NCI-H226 (cell line): ENCODE results near the gene TTC33.
"Not testable (repeated sequence)": the region's sequence is repeated elsewhere in the genome, so short reads cannot be mapped to it uniquely, and the experiment has no call there.

ENCODE experiments used
- DNase-seq: peaks from one replicate; pipeline ENCODE4 v3.0.0-alpha.2; 2015

Gene TTC33

DNA sequence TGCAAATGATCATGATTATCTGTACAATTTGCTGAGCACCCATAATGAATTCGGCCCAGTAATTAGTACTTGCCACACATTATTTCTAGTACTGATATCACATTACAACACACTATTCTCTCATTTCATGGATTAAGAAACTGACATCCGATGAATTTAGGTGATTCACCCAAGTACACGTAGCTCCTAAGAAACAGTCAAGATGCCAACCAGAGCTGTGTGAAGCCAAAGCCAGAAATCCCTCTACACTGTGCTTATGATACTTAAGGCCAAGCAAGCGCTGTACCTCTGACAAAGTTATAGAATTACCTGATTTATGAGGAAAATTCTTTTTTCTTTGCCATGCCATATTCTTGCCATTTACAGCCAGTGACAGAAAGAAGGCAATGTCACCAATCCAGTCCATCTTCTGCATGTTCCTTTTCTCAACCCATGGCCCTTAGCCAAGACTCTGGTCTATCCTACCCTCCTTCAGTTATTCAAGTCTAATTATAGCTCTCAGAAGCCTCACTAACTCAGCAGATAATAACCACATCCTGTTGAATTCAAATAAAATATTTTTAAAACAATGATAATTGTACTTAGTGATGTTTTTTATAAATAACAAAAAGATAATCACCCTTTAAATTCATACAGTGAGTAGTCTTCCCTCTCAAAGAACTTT lies 150.3 kb downstream of the TTC33 start:
- DNase-seq = no peak

DNA sequence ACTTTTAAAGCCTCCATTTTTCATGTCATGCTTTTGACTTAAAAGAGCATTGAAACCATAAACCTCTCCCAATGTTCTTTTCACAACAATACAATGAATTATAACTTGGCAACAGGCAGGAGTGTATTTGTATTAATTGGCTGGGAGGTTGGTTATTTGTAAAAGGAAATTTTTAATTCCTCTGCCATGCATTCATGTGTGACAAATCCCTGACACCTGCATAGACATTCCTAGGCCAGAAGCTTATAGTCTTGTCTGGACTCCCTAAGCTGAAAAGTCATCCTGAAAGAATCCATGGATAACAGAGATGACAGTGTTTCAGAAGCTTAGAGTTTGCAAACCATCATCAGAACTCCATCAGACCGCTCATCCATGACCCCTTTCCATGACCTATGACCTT lies 152.4 kb downstream of the TTC33 start:
- DNase-seq = no peak

DNA sequence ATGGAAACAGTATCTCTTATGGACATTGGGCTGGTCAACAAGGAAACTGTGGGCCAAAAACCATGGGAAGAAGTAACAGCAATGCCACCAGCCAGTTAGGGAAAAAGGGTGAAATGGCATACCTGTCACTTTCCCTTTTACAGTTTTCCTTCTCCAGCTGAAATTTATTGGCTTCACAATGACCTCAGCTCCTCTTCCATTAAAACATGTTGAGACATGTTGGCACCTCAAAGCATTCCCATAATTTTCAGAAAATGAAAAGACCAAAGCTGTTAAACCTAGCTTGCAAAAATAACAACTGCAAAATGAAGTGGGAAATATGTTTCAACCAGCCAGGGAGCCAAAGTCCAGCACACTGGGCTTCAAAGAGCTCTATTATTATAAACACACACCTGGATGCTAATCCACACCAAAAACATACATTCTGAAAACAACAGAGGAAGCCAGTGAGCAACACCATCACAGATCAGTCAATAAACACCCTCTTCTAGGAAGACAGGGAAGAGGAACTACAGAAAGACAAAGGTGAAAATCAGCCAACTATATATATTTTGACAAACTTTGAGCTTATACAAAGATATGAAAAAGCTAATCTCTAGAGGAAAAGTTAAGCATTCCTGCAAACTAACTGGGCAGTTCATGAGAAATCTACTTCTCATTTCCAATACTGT lies 154.4 kb downstream of the TTC33 start:
- no peak for DNase-seq

DNA sequence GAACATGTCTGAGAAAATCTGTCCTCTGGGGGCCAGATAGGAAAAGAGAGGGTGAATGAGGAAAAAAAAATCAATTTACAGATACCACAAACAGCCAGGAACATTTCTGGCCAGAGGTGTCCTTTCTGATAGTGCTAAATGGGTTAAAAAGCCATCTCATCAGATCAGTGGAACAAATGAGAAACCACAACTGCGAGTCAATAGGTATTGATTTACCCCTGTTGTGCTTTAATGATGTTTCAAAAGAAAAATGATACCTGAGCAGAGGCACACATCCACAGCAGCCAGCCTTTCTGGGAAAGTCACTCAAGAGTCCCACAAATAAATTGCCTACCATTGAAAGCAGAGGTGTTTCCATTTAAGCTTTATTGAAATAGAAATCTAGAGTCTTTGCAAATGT lies 155.4 kb downstream of the TTC33 start:
- no peak for DNase-seq

DNA sequence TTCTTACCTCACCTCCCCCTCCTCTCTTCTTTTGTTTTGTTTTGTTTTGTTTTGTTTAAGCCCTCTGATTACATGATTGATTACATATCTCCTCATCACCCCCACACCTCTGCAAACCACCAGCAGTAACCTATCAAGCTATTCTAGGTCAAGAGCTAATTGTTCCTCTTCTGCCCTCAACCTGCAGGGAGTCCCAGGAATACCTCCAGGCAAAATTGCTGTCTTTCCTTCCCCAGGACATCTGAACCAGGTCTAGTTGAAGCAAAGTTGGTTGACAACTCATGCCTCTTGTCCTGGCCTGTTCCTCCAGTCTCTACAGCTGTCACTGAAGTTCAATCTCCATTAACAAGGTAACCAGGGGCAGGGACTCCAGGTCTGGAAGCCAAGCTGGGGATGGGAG lies 156.1 kb downstream of the TTC33 start:
- DNase-seq = no peak

DNA sequence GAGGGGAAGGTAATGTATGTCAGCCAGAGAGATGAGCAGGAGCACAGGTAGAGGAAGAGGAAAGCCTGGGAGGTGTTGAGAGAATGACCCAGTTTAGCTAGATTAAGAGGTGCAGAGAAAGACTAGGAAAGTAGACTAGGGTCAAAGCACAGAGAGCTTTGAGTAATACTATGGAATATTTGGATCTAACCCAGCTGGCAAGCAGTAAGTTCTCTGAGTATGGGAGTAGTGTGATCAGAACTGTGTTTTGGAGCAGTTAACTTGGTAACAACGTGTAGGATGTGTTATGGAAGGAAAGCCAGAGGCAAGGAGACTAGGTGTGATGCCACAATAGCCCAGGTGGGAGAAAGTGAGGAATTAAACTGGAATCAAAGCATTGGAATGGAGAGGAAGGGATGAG lies 160.9 kb downstream of the TTC33 start:
- DNase-seq = peak; percentile 75

DNA sequence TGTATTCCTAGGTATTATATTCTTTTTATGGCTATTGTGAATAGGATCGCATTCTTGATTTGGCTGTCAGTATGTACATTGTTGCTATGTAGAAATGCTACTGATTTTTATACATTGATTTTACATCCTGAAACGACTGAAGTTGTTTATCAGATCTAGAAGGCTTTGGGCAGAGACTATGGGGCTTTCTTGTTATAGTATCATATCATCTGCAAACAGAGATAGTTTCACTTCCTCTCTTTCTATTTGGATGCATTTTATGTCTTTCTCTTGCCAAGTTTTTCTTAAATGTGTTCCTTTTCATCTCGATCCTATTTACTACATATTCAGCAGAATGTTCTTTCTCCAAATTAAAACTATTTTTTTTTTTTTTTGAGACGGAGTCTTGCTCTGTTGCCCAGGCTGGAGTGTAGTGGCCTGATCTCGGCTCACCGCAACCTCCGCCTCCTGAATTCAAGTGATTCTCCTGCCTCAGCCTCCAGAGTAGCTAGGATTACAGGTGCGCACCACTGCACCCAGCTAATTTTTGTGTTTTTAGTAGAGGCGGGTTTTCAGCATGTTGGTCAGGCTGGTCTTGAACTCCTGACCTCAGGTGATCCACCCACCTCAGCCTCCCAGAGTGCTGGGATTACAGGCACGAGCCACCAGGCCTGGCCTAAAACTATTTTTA lies 163.9 kb downstream of the TTC33 start:
- not testable (repeated sequence) for DNase-seq

DNA sequence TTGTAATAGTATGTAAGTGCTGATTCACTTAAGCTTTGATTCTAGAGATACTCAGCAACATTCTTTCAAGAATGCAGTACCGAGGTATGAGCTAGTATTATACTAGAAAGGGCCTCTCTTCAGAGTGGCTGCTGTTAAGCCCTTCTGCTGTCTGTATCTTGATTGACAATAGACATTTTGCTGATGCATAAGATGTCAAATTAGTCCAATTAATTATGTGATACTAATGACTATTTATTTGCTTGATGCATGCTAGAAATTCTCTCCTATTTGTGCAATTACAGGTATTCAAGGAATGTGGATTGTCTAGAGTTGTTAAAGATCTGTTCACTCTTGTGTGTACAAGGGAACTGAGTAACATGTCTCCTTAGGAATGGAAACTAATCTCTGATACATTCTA lies 168.4 kb downstream of the TTC33 start:
- DNase-seq = no peak

DNA sequence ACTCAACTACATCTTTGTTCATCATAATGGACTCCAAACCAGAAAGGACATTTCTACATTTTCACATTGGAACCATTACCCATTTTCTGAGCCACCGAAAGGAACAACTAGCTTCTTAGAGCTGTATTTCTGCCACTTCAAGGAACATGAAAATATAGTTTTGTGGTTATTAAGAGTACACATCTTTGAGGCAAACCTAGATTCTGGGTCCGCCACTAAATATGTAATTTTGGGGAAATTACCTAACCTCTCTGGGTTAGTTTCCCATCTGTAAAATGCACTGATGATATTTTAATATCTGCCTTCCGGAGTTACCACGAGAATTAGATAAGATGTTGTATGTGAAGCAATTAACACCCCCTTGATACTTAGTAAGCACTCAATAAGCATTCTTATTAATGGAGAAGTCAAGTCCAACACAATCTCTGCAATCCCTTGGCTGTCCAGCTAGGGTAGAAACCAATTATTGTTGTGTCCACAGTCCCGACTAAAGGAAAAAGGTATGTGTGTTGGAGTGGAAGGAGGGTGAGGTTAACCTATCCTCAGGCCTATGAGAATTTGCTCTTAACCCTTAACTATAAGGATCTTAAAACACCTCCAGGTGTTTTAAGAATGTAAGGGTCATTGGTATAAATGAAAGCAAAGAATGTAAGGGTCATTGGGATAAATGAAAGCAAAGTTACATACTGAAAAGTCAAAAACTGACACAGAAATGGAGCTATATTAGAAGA lies 170.1 kb downstream of the TTC33 start:
- no peak for DNase-seq

DNA sequence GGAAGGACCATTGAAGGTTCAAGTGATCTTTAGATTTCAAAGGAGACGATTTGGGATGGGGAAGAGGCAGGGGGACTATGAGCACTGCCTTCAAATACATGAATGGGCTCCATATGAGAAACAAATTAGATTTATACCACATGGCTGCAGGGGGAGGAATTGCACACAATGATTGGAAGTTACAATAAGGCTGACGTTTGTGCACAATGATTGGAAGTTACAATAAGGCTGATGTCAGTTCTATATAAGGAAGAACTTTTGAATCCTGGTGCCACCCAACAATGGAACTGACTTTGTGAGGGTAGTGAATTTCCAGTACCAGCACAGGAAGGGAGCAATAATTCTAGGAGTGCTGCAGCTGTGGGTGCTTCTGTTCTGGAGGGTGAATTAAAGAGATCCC lies 171.7 kb downstream of the TTC33 start:
- no peak for DNase-seq

DNA sequence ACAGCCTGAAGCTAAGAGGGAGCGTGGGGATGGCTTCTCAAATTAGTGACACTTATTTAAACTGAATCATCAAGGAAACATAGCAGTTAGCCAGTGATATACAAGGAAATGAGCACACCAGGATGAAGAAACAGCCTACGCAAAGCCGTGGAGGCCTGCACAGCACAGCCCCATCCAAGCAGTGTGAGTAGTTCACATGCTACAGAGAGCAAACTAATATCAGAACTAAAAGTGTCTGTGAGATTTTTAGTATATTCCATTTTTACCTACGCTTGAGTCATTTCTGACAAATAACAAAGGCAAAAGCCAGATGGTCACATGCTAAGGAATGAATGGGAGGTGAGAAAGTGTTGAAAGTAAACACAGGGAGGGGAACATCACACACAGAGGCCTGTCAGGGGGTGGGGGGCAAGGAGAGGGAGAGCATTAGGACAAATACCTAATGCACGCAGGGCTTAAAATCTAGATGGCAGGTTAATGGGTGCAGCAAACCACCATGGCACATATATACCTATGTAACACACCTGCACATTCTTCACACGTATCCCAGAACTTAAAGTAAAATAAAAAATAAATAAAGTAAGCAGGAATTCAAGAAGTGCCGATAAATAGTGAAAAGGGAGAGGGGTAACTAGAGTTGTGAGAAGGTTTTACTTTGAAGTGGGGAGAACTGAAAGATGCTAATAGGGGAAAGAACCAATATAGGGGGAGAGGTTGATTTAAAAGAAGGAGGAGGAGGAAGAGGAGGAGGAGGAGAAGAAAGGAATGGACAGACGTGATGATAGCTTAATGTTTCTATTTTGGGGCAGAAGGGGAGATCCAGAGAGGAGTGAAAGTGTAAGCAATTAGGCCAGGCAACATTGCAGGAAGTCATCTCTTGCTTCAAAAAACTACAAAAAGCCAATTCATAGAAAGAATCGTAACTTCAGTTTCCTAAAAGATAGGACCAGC lies 177.0 kb downstream of the TTC33 start:
- DNase-seq = no peak

DNA sequence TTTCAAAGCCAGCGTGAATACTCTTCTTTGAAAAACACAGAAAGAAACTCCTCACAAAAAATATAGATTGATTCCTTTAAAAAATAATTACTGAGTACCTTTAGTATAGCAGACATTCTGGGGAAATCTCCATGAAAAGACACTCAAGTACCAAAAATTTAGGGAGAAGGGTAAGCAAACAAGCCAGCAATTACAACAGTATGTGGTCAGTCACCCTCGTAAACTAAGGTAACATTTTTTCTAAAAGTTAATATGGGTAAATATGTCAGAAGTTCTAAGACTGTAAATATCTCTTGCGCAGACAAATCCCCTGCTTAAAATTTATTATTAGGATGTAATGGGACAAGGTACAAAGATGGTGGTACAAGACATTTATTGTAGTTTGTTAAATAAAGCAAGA lies 178.0 kb downstream of the TTC33 start:
- DNase-seq = no peak

DNA sequence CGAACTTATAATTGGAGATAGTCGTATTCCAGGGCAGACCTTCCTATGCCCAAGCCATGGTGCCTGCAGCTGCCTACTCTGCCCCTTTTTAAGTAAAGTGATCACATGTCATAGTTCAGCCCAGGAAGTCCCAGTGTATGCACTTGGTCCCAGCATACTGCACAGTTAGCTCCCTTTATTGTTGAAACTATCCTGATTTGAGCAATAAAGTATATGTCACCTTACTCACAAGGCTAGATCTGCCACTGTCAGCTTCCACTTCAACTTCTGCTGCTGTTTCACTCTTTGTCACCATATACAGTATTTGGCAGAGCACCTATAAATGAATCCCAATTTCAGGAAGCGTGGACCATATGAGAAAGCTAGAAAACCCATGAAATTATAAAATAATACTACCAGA lies 179.8 kb downstream of the TTC33 start:
- no peak for DNase-seq

DNA sequence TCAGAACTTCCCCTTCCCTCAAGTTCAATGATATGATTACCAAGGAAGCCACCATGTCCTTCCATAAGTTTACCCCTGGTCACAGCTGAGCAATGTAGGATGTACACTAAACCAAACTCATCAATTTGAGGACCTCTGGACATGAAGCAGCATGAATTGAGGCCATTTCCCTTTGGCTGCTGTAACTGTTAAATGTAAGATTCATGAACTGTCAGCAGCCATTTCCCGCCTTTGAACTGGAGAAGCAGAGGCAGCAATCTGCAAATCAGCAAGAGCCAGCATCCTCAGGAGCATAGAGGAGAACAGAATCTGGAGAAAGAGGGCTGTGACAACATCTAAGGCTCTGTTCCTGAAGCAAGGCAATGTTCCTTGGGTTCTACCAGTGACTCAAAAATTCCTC lies 180.3 kb downstream of the TTC33 start:
- DNase-seq = no peak

DNA sequence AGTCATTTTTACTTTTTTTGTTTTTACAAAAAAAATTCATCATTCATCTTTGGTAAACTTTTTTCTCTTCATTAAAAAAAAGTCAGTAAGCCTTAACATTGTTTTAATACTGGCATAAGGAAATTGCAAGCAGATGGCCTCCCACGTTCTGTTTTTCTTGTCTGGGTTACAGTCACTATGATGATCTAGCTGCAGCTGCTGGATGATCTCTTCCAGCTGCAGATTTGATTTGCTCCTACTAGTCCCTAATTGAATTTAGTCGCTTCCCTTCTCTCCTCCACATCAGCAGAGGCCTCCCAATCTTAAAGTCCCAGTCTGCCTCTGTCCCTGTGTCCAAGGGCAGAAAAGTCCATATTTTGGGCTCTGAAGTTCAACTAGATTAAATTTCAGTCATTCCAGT lies 182.8 kb downstream of the TTC33 start:
- no peak for DNase-seq

DNA sequence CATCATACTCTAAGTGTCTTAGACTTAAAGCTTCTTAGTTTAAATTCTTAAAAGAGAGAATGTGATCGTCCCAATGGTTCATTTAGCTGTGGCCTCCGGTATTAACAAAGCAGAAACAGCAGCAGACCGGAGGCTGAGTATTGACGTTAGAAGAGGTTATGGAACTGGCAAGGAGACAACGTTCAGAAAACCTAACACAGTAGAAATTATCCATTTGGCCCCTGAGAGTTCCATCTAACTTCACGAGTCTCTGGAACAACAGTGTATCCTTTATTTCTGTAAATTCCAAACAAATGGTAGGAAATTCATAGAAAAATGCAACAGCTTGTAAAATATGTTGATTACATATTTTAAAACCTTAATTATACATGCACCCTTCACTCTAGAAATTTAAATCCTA lies 183.4 kb downstream of the TTC33 start:
- DNase-seq = no peak

DNA sequence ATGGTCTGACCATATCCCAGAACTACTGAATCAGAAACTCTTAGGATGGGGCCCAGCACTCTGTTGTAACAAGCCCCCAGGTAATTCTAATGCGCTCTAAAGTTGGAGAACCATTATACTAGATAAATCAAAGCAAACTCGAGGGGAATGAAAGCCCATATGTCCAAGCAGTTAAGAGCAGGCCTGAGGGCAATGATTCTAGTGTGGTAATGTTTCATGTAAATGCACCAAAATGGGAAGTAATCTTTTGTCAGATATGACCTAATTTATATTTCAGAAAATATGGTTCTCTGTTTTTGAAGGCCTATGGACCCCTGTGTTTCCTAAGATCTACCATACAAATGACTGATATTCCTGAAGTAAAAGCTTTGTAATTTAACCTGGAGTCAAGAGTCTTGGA lies 184.0 kb downstream of the TTC33 start:
- DNase-seq = no peak

DNA sequence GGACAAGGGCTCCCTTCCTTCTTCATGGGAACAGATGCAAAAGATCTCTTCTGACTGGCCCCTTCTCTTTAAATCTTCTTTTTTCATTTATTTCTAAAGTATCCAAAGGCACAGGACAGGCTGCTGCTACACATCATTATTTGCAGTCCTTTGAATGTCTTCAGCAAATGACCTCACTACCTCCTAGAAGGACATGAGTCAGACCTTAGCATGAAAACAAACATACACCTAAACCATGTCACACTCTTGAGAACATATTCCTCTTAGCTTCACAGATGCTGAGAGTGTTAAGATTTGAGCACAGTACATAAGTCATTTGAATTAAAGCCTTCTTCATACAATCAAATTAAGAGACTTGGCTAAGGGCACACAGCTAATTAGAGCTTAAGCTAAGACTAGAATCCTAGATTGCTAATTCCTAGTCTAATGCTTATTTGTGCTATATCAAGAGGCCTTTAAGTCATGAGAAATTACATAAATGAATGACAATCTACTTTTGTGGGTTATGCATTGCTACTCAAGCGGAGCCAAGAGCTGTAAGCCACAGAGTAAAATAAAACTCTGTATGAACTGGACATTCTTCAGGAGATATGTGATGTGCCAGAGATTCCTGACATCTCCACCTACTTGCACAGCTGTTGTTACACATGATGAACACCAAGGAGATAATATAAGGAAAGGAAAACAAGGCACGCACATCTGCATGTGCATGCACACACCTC lies 185.2 kb downstream of the TTC33 start:
- DNase-seq = peak; percentile 39

DNA sequence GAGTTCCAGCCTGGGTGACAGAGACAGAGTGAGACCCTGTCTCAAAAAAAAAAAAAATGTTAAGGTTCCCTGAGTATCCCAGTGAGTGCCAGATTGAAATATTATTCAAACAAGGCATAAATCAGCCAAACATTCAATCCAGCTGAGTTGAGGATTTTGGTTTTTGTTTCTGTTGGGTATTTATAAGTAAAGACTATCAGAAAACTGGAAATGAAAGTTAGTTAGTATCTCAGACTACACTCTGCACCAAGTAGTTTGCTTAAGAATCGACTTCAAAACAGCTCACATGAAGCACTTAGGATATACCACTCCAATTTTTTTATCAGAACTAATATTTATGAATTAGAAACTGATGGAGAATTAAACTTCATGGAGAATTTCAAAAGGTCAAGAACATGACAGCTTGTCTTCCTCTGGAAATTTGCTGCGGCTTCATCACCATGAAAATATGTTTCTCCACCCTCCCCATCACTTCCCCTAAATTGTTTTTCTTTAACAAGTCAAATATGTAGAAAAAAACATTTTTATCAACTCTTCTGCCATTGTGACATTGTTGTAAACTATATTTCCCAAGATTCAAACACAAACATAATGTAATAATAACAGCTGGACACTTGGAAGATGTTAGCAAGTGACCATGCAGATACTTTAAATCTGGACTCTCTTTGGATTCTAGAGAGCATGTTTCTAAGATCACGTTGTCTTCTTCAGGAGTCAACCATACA lies 186.1 kb downstream of the TTC33 start:
- DNase-seq = no peak

DNA sequence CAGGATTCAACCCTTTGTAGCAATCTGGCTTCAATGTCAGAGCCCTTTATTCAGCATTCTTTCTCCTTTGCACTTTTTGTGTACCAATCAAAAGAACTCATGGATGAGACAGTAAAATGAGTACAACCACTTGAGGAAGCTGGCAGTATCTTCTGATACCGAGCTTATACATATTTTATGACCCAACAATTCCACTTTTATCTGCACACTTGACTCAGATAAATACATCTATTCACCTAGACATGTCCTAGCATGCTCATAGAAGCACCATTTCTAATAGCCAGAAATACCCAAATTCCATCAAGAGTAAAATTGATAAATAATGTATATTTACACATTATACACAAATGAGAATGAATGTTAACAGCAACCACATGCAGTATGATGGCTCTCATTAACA lies 187.2 kb downstream of the TTC33 start:
- no peak for DNase-seq

DNA sequence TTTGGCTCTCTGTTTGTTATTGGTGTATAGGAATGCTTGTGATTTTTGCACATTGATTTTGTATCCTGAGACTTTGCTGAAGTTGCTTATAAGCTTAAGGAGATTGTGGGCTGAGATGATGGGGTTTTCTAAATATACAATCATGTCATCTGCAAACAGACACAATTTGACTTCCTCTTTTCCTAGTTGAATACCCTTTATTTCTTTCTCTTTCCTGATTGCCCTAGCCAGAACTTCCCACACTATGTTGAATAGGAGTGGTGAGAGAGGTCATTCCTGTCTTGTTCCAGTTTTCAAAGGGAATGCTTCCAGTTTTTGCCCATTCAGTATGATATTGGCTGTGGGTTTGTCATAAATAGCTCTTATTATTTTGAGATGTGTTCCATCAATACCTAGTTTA lies 192.6 kb downstream of the TTC33 start:
- not testable (repeated sequence) for DNase-seq
